ENCODE data around the gene OSBPL10.

The OSBPL10 gene

DNA sequence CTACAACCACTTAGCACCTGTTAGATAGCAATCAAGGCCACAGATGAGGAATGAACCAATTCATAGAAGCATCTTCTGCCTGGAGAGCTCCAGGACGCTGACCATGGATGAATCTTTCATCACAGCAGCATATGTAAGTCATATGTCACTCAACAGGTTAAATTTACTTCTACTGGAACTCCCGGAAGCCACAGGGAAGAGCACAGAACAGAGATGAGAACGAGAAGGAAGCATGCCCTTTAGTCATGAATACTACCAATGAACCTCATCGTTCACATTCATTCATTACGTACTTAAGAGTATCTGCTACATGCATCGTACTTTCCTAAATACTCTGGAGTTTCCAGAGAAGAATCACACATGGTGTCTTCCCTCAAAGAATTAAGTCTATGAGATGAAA, 255.5 kb downstream of the OSBPL10 start:
- Histone ChIP-seq H3K4me3 (ENCODE audit: low read length) (no peak overlapping the region), H2AFZ (ENCODE audit: low read depth, low read length) (no peak overlapping the region), H3K4me1 (ENCODE audit: insufficient read depth, low read length) (no peaks in the 10 kb centered on the region), H3K27me3 (ENCODE audit: insufficient read depth, low read length) (no peaks in the 10 kb centered on the region), H3K36me3 (ENCODE audit: insufficient read depth, low read length) (no peaks in the 10 kb centered on the region), H3K9me3 (ENCODE audit: low read length) (no peaks in the 10 kb centered on the region)

DNA sequence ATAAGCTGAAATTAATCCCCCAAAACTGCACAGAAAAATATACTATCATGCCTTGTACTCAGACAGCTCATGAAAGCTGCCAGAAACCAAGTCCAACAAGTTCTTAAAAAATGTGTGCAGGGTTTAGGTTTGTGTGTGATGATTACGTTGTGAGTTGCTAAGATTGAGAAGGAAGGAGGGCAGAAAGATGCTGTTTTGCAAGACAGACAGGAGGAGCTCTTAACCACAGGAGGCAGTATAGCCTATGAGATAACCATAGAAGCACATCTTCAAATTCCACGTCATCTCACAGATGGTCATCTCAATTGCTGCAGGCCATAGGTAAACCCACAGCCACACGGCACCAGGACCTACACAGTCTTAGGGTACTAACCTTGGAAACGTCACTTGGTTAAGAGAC, 256.4 kb downstream of the OSBPL10 start:
- H3K36me3 ChIP-seq (ENCODE audit: insufficient read depth, low read length) = no peaks in the 10 kb centered on the region
- H2AFZ ChIP-seq (ENCODE audit: low read depth, low read length) = no peak overlapping the region
- no peaks in the 10 kb centered on the region for H3K27me3 ChIP-seq (ENCODE audit: insufficient read depth, low read length)
- no peaks in the 10 kb centered on the region for H3K9me3 ChIP-seq (ENCODE audit: low read length)
- no peaks in the 10 kb centered on the region for H3K4me1 ChIP-seq (ENCODE audit: insufficient read depth, low read length)
- H3K4me3 ChIP-seq (ENCODE audit: low read length) = no peak overlapping the region

- Histone ChIP-seq H2AFZ (ENCODE audit: low read depth, low read length) (no peak overlapping the region), H3K4me1 (ENCODE audit: insufficient read depth, low read length) (no peaks in the 10 kb centered on the region), H3K36me3 (ENCODE audit: insufficient read depth, low read length) (no peaks in the 10 kb centered on the region), H3K9me3 (ENCODE audit: low read length) (no peaks in the 10 kb centered on the region), H3K4me3 (ENCODE audit: low read length) (no peak overlapping the region), H3K27me3 (ENCODE audit: insufficient read depth, low read length) (no peaks in the 10 kb centered on the region)
Observed at GRCh38 chr3:31724116-31724515, 256.9 kb downstream of the OSBPL10 start.

DNA sequence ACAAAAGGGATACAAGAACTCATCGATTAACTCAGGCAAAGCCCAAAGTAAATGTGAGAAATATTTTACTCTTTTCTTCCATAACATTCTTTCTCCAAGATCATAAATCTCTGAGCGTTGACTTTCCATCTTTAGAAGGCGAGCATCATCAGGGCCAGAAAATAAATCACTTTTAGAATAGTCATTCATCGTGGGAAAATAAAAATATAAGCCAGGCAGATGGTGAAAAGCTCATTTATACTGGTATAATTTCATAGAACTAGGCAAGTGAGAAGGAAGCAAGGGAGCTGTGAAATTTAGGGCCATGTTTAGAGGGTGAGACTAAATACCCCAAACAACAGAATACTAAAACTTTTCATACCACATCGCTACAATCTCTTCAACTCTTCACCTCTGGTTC, 257.4 kb downstream of the OSBPL10 start:
- Histone ChIP-seq H3K27me3 (ENCODE audit: insufficient read depth, low read length) (no peaks in the 10 kb centered on the region), H2AFZ (ENCODE audit: low read depth, low read length) (no peak overlapping the region), H3K9me3 (ENCODE audit: low read length) (no peaks in the 10 kb centered on the region), H3K36me3 (ENCODE audit: insufficient read depth, low read length) (no peaks in the 10 kb centered on the region), H3K4me1 (ENCODE audit: insufficient read depth, low read length) (no peaks in the 10 kb centered on the region), H3K4me3 (ENCODE audit: low read length) (no peak overlapping the region)

- Histone ChIP-seq H3K27me3 (ENCODE audit: insufficient read depth, low read length) (no peaks in the 10 kb centered on the region), H2AFZ (ENCODE audit: low read depth, low read length) (no peak overlapping the region), H3K4me3 (ENCODE audit: low read length) (no peak overlapping the region), H3K36me3 (ENCODE audit: insufficient read depth, low read length) (no peaks in the 10 kb centered on the region), H3K4me1 (ENCODE audit: insufficient read depth, low read length) (no peaks in the 10 kb centered on the region), H3K9me3 (ENCODE audit: low read length) (no peaks in the 10 kb centered on the region)
Observed at GRCh38 chr3:31721676-31722075, 259.4 kb downstream of the OSBPL10 start.

DNA sequence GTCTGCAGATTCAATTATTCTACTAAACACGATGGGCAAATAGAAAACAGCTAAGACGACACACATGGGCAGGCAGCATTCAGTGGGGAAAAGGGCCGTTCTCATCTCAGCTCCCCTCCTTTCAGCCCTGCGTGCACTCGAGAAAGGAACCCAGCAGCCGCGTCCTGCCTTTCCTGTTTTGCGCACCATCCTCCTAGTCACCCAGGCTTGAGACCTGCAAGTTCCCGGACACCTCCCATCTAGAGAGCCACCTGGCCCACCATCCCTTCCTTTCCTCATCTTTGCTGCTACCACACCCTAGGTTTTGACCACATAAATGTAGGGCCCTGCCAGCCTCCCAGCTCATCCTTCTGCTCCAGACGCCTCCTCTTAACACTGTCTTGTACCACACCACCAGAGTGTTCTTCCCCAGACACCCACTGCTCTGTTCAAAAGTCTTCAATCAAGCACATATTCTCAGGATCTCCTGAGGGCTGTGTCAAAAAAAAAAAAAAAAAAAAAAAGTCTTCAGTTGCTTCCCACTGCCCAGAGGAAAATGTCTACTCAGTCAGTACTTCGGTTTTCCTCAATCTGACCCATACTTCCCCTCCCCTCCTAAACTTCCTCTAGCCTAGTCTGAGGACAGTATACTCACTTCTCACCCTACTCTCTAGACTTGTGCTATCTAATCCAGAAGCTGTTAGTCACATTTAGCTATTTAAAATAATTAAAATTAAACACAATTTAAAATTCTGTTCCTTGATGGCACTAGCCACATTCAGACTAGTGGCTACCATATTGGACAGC, 266.4 kb downstream of the OSBPL10 start:
- H3K4me1 ChIP-seq (ENCODE audit: insufficient read depth, low read length) = no peaks in the 10 kb centered on the region
- H3K27me3 ChIP-seq (ENCODE audit: insufficient read depth, low read length) = no peaks in the 10 kb centered on the region
- no peaks in the 10 kb centered on the region for H3K9me3 ChIP-seq (ENCODE audit: low read length)
- no peak overlapping the region for H3K4me3 ChIP-seq (ENCODE audit: low read length)
- no peaks in the 10 kb centered on the region for H3K36me3 ChIP-seq (ENCODE audit: insufficient read depth, low read length)
- H2AFZ ChIP-seq (ENCODE audit: low read depth, low read length) = no peak overlapping the region

GRCh38 chr3:31713816-31714215, 267.2 kb downstream of the OSBPL10 start:
- H3K36me3 ChIP-seq (ENCODE audit: insufficient read depth, low read length) = no peaks in the 10 kb centered on the region

GRCh38 chr3:31710123-31710803, 270.8 kb downstream of the OSBPL10 start:
- H3K36me3 ChIP-seq (ENCODE audit: insufficient read depth, low read length) = no peaks in the 10 kb centered on the region
- no peaks in the 10 kb centered on the region for H3K9me3 ChIP-seq (ENCODE audit: low read length)
- H2AFZ ChIP-seq (ENCODE audit: low read depth, low read length) = no peak overlapping the region
- H3K4me1 ChIP-seq (ENCODE audit: insufficient read depth, low read length) = no peaks in the 10 kb centered on the region
- H3K27me3 ChIP-seq (ENCODE audit: insufficient read depth, low read length) = no peaks in the 10 kb centered on the region
- H3K4me3 ChIP-seq (ENCODE audit: low read length) = no peak overlapping the region

More at GRCh38 chr3:31713816-31714215, 267.2 kb downstream of the OSBPL10 start:
- Histone ChIP-seq H3K4me3 (ENCODE audit: low read length) (no peak overlapping the region), H2AFZ (ENCODE audit: low read depth, low read length) (no peak overlapping the region), H3K9me3 (ENCODE audit: low read length) (no peaks in the 10 kb centered on the region), H3K27me3 (ENCODE audit: insufficient read depth, low read length) (no peaks in the 10 kb centered on the region), H3K4me1 (ENCODE audit: insufficient read depth, low read length) (no peaks in the 10 kb centered on the region)

DNA sequence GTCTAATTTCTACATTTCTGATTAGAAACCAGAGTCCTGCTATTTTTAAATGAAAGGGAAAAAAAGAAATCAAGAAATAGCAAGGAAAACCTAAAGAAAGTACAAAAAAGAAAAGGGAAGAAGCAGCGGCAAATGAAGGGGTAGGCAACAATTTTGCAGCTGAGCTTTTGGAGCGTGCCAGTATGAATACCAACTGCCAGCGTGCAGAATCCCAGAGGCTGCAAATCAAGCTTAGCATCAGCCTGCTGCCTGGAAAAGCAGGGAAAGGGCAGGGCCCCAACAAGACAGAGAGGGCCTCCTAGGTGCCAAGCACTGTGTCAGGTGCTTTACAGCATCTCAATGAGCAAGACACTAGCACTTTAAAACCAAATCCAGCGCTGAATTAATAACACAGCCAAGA, 271.5 kb downstream of the OSBPL10 start:
- Histone ChIP-seq H3K27me3 (ENCODE audit: insufficient read depth, low read length) (no peaks in the 10 kb centered on the region), H2AFZ (ENCODE audit: low read depth, low read length) (no peak overlapping the region), H3K4me1 (ENCODE audit: insufficient read depth, low read length) (no peaks in the 10 kb centered on the region), H3K4me3 (ENCODE audit: low read length) (no peak overlapping the region), H3K9me3 (ENCODE audit: low read length) (no peaks in the 10 kb centered on the region), H3K36me3 (ENCODE audit: insufficient read depth, low read length) (no peaks in the 10 kb centered on the region)

GRCh38 chr3:31709005-31709404, 272.1 kb downstream of the OSBPL10 start:
- Histone ChIP-seq H3K36me3 (ENCODE audit: insufficient read depth, low read length) (no peaks in the 10 kb centered on the region), H2AFZ (ENCODE audit: low read depth, low read length) (no peak overlapping the region), H3K4me3 (ENCODE audit: low read length) (no peak overlapping the region), H3K9me3 (ENCODE audit: low read length) (no peaks in the 10 kb centered on the region), H3K4me1 (ENCODE audit: insufficient read depth, low read length) (no peaks in the 10 kb centered on the region), H3K27me3 (ENCODE audit: insufficient read depth, low read length) (no peaks in the 10 kb centered on the region)

- no peaks in the 10 kb centered on the region for H3K4me1 ChIP-seq (ENCODE audit: insufficient read depth, low read length)
- H3K36me3 ChIP-seq (ENCODE audit: insufficient read depth, low read length) = no peaks in the 10 kb centered on the region
- no peaks in the 10 kb centered on the region for H3K9me3 ChIP-seq (ENCODE audit: low read length)
- H3K4me3 ChIP-seq (ENCODE audit: low read length) = no peak overlapping the region
- no peak overlapping the region for H2AFZ ChIP-seq (ENCODE audit: low read depth, low read length)
- H3K27me3 ChIP-seq (ENCODE audit: insufficient read depth, low read length) = no peaks in the 10 kb centered on the region
Observed at GRCh38 chr3:31707286-31707685, 273.8 kb downstream of the OSBPL10 start.

DNA sequence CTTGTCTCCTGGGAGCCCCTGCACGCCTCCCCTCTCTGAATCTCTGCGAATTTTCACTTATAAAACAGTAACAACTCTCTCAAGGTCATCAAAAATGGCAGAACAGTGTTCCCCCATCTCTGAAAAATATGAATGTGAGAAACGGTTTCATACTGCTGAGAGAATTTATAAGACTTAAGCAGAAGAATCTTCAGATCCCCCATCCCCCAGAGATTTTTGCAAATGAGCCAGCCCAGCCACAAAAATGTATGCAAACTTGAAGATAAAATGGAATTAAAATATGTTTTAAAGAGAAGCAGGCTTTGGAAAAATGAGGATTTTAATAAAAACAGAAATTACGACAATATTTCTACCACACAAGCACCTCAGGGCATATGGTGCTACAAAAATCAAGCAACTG, 275.3 kb downstream of the OSBPL10 start:
- H2AFZ ChIP-seq (ENCODE audit: low read depth, low read length) = no peak overlapping the region
- no peaks in the 10 kb centered on the region for H3K4me1 ChIP-seq (ENCODE audit: insufficient read depth, low read length)
- no peaks in the 10 kb centered on the region for H3K9me3 ChIP-seq (ENCODE audit: low read length)
- no peaks in the 10 kb centered on the region for H3K36me3 ChIP-seq (ENCODE audit: insufficient read depth, low read length)
- H3K27me3 ChIP-seq (ENCODE audit: insufficient read depth, low read length) = no peaks in the 10 kb centered on the region
- no peak overlapping the region for H3K4me3 ChIP-seq (ENCODE audit: low read length)

DNA sequence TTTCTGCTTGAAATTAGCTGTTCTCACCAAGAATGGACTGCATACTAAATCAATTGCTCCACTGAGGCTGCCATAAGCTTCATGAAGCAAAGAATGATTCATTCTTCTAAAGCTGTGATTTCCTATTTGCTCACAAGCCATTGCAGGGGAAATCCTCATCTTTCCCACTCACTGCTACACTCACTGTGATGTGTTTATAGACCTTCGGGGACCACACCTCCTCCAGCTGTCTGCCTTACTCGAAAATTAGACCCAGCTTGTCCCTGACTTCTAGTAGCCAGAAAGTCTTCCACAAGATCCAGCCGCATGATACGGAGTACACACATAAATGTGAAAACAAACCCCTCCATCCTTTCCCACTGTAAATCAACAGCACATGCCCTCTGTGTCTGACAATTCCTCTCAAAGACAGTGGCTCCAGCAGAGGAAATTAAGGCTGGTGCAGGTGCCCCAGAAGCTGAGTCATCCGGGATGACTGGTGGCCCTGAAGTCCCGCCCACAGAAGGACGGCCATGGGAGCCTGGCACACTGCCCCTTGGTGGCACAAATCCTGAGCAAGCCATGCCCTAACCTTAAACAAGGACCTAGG, 276.4 kb downstream of the OSBPL10 start:
- no peaks in the 10 kb centered on the region for H3K36me3 ChIP-seq (ENCODE audit: insufficient read depth, low read length)
- H2AFZ ChIP-seq (ENCODE audit: low read depth, low read length) = no peak overlapping the region
- H3K27me3 ChIP-seq (ENCODE audit: insufficient read depth, low read length) = no peaks in the 10 kb centered on the region
- H3K4me1 ChIP-seq (ENCODE audit: insufficient read depth, low read length) = no peaks in the 10 kb centered on the region
- H3K4me3 ChIP-seq (ENCODE audit: low read length) = no peak overlapping the region
- H3K9me3 ChIP-seq (ENCODE audit: low read length) = no peaks in the 10 kb centered on the region
